Thyroid gland (tissue), 4 donors: ENCODE data around the gene PALLD. TPM values are rescaled to one million over a fixed set of nuclear protein-coding genes. Genes with fewer than 3 reads are reported as not detected.

Source experiments
- DNase-seq, 2 donors: peaks; one replicate each; pipeline ENCODE4 v3.0.0-alpha.2; 2019
- H3K27ac ChIP-seq, 3 donors: fragments of 200-600 bp; sonication (generic); 1 replicate in 2 of 3; 2 replicates in 1 of 3; pipeline ENCODE4 v1.5.1; 2016 to 2019; ENCODE audit warnings: mild to moderate bottlenecking in 1 of 3, moderate library complexity in 1 of 3
- H3K27me3 ChIP-seq: fragments of 200-600 bp; sonication (generic); one replicate; pipeline ENCODE4 v1.5.1; 2019
- H3K36me3 ChIP-seq, 2 donors: fragments of 200-600 bp; sonication (generic); one replicate each; pipeline ENCODE4 v1.5.1; 2016 to 2019
- H3K4me1 ChIP-seq, 2 donors: fragments of 200-600 bp; sonication (generic); one replicate each; pipeline ENCODE4 v1.5.1; 2017 to 2019
- H3K4me3 ChIP-seq, 3 donors: fragments of 200-600 bp; sonication (generic); replicated peaks in 1 of 3; 1 replicate in 2 of 3; 2 replicates in 1 of 3; pipeline ENCODE4 v1.5.1; 2016; ENCODE audit warnings: mild to moderate bottlenecking in 1 of 3
- H3K9me3 ChIP-seq: fragments of 200-600 bp; sonication (generic); one replicate; pipeline ENCODE4 v1.5.1; 2017
- CTCF ChIP-seq, 6 experiments: fragments of 200-600 bp in 3 of 6; fragments of 450-650 bp in 3 of 6; sonication (generic) in 3 of 6; IDR thresholded peaks; one replicate each; pipeline ENCODE4 v1.5.1; 2016 to 2019; ENCODE audit warnings: antibody characterized with exemption in 6 of 6, mild to moderate bottlenecking in 2 of 6, inconsistent platforms in 1 of 6, moderate library complexity in 1 of 6
- POLR2A ChIP-seq, 2 donors: fragments of 450-650 bp; IDR thresholded peaks; one replicate each; pipeline ENCODE4 v1.6.1; 2017; ENCODE audit warnings: antibody characterized with exemption in 2 of 2, mild to moderate bottlenecking in 2 of 2, moderate library complexity in 1 of 2
- WGBS, 2 donors: methylation state at CpG; one replicate each; pipeline ENCODE4 v1.1.5; 2017; 5-methylcytosine and 5-hydroxymethylcytosine counted together
- intact Hi-C: fragments of 100-400 bp; cut with DNase I; formaldehyde crosslinking; loops from one replicate; pipeline ENCODE4 v1.15.1; 2023
- total RNA-seq, 4 donors: library from RNA; depleted of rRNA; stranded (reverse); fragments of >200 nt; gene quantifications; one replicate each; pipeline ENCODE4 v1.2.3, GENCODE V29; 2016

The PALLD gene
- total RNA-seq, 4 donors from 2014 or later: 152 to 311 (median 226) TPM

DNA sequence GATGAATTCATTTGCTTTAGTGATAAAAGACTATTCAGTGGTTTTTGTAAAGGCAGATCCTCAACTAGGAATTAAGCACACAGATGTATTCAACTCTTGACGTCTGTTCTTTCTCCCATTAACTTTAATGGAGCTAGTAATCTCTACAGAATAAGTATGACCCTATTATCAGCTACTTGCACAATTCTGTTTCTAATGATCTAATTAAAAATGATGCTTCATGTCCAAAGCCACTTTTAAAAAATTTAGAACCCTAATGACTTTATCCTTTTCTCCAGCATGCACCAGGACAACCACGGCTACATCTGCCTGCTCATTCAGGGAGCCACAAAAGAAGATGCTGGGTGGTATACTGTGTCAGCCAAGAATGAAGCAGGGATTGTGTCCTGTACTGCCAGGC is 427.8 kb downstream of the PALLD start:
- Histone ChIP-seq H3K27ac (no peak overlapping the region), H3K4me1 (no peaks in the 10 kb centered on the region), H3K4me3 (no peak overlapping the region), H3K9me3 (no peaks in the 10 kb centered on the region), H3K27me3 (no peaks in the 10 kb centered on the region), H3K36me3 (peaks cover 29 to 47% of the 10 kb centered on the region in 2 donors)
- intact Hi-C loops: loop anchor here (5.0 to 10.0 kb wide), 2 partner anchors 80 to 563 kb away; no protein-coding TSS in a partner anchor
- TF ChIP-seq CTCF (IDR thresholded peaks at IDR 0.05): no peak
- no peak for TF ChIP-seq POLR2A (IDR thresholded peaks at IDR 0.05)
- DNase-seq: no peak
- 88 to 94% methylated on average over 2 of the region's 2 CpGs for WGBS, 2 donors

- 95 to 97% methylated on average over 5 of the region's 5 CpGs for WGBS, 2 donors
- intact Hi-C loops: loop anchor here (5.0 to 10.0 kb wide), 2 partner anchors 79 to 561 kb away; no protein-coding TSS in a partner anchor
- Histone ChIP-seq H3K27me3 (no peaks in the 10 kb centered on the region), H3K27ac (no peak overlapping the region), H3K9me3 (no peaks in the 10 kb centered on the region), H3K4me1 (no peaks in the 10 kb centered on the region), H3K4me3 (no peak overlapping the region), H3K36me3 (peaks cover 29 to 43% of the 10 kb centered on the region in 2 donors)
- TF ChIP-seq CTCF (IDR thresholded peaks at IDR 0.05) (no peak), POLR2A (IDR thresholded peaks at IDR 0.05) (no peak)
- DNase-seq: no peak
Measured at GRCh38 chr4:168925789-168926490, 429.1 kb downstream of the PALLD start.

GRCh38 chr4:168928346-168928745 is 431.5 kb downstream of the PALLD start:
- 41 to 57% methylated on average over 2 of the region's 2 CpGs for WGBS, 2 donors
- no peak overlapping the region for H3K4me3 ChIP-seq
- peaks cover 29 to 36% of the 10 kb centered on the region in 2 donors for H3K36me3 ChIP-seq
- no peaks in the 10 kb centered on the region for H3K4me1 ChIP-seq
- H3K9me3 ChIP-seq: no peaks in the 10 kb centered on the region
- intact Hi-C loops: loop anchor here (5.0 to 10.0 kb wide), 2 partner anchors 76 to 559 kb away; no protein-coding TSS in a partner anchor
- no peak for DNase-seq
- no peak overlapping the region for H3K27ac ChIP-seq
- no peaks in the 10 kb centered on the region for H3K27me3 ChIP-seq
- TF ChIP-seq POLR2A (IDR thresholded peaks at IDR 0.05): no peak
- no peak for TF ChIP-seq CTCF (IDR thresholded peaks at IDR 0.05)

DNA sequence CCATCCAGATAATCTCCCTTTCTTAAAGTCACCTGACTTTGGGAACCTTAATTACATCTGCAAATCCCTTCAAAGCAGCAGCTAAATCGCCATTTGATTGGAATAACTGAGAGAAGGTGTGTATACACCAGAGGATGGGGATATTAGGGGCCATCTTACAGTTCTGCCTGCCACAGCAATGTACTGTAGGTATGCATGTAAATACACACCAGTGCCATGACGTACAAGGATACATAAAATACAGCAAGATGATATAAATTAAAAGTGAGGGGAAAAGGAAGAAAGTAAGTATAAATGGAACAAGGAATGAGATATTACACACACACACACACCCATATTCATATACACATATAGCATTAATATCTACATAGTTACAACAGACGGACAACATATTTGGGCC is 432.0 kb downstream of the PALLD start:
- WGBS, 2 donors: 95 to 98% methylated on average over 3 of the region's 3 CpGs
- no peak for DNase-seq
- no peaks in the 10 kb centered on the region for H3K27me3 ChIP-seq
- peaks cover 29 to 36% of the 10 kb centered on the region in 2 donors for H3K36me3 ChIP-seq
- TF ChIP-seq POLR2A (IDR thresholded peaks at IDR 0.05) (no peak), CTCF (IDR thresholded peaks at IDR 0.05) (no peak)
- H3K4me1 ChIP-seq: no peaks in the 10 kb centered on the region
- no peaks in the 10 kb centered on the region for H3K9me3 ChIP-seq
- intact Hi-C loops: loop anchor here (5.0 to 10.0 kb wide), 2 partner anchors 76 to 558 kb away; no protein-coding TSS in a partner anchor
- no peak overlapping the region for H3K4me3 ChIP-seq
- no peak overlapping the region for H3K27ac ChIP-seq
